NCI-H187 treated with DMSO at 0.1 percent for 48 hours (cell line): ENCODE results near the gene DUSP6.

Experiments
- DNase-seq: peaks from one replicate; lab custom pipeline; 2025; lab: John Stamatoyannopoulos, UW

The DUSP6 gene

GRCh38 chr12:89373763-89374572 is 21.7 kb upstream of the DUSP6 start:
- no peak for DNase-seq

GRCh38 chr12:89372584-89373370 is 20.5 kb upstream of the DUSP6 start:
- no peak for DNase-seq

GRCh38 chr12:89370850-89371249 is 18.5 kb upstream of the DUSP6 start:
- no peak for DNase-seq

GRCh38 chr12:89370421-89370831 is 18.1 kb upstream of the DUSP6 start:
- DNase-seq: no peak

GRCh38 chr12:89369166-89369565 is 16.9 kb upstream of the DUSP6 start:
- DNase-seq: no peak

GRCh38 chr12:89368391-89368790 is 16.1 kb upstream of the DUSP6 start:
- no peak for DNase-seq

GRCh38 chr12:89366676-89367364 is 14.5 kb upstream of the DUSP6 start:
- DNase-seq: no peak

GRCh38 chr12:89364631-89365030 is 12.3 kb upstream of the DUSP6 start:
- DNase-seq: no peak

- DNase-seq: no peak
These were observed 11.8 kb upstream of the DUSP6 start for GRCh38 chr12:89364058-89364457.

GRCh38 chr12:89363582-89363981 is 11.3 kb upstream of the DUSP6 start:
- no peak for DNase-seq

GRCh38 chr12:89363084-89363483 is 10.8 kb upstream of the DUSP6 start:
- no peak for DNase-seq

- DNase-seq: no peak
These were observed 7.3 kb upstream of the DUSP6 start for GRCh38 chr12:89359615-89360014.

GRCh38 chr12:89358805-89359204 is 6.5 kb upstream of the DUSP6 start:
- no peak for DNase-seq

GRCh38 chr12:89357297-89357730 is 5.0 kb upstream of the DUSP6 start:
- no peak for DNase-seq

- DNase-seq: no peak
These were observed 3.9 kb upstream of the DUSP6 start for GRCh38 chr12:89356069-89356665.

- DNase-seq: no peak
These were observed 3.2 kb upstream of the DUSP6 start for GRCh38 chr12:89355243-89356068.

- no peak for DNase-seq
These were observed 2.3 kb upstream of the DUSP6 start for GRCh38 chr12:89354612-89355067.

GRCh38 chr12:89353823-89354611 is 1.7 kb upstream of the DUSP6 start:
- no peak for DNase-seq

- no peak for DNase-seq
These were observed 1.0 kb upstream of the DUSP6 start for GRCh38 chr12:89353188-89353822.

- DNase-seq: no peak
These were observed 134 bp downstream of the DUSP6 start for GRCh38 chr12:89352242-89352491.
